ENCODE data around the gene RGCC. TPM values are rescaled to one million over a fixed set of nuclear protein-coding genes. Genes with fewer than 3 reads are reported as not detected.

The RGCC gene
- polyA plus RNA-seq, 2 of the 4 experiments (the other 2 are of a cell fraction) = 0.43 to 1.3 TPM

- no peak for TF ChIP-seq CTCF (IDR thresholded peaks at IDR 0.05)
Observed at GRCh38 chr13:41434831-41435520, 22.4 kb upstream of the RGCC start (continued).

GRCh38 chr13:41443969-41444368 is 13.4 kb upstream of the RGCC start:
- TF ChIP-seq GATA3 (IDR thresholded peaks at IDR 0.05; ENCODE audit: borderline replicate concordance) = no peak
- TF ChIP-seq TP53 (CRISPR knock-in tag; IDR thresholded peaks at IDR 0.05) = no peak
- no peak for TF ChIP-seq HDAC2 (IDR thresholded peaks at IDR 0.05)
- TF ChIP-seq PHF8 (IDR thresholded peaks at IDR 0.05; ENCODE audit: borderline replicate concordance, low read depth) = no peak
- no peak for TF ChIP-seq FOSL2 (IDR thresholded peaks at IDR 0.05)
- TF ChIP-seq FOSL2 (CRISPR knock-in tag; IDR thresholded peaks at IDR 0.05) = no peak
- TF ChIP-seq REST (IDR thresholded peaks at IDR 0.05) = no peak
- no peak for TF ChIP-seq ZNF302 (CRISPR knock-in tag; IDR thresholded peaks at IDR 0.05)
- TF ChIP-seq HOXA7 (CRISPR knock-in tag; IDR thresholded peaks at IDR 0.05) = no peak
- TF ChIP-seq, protein P1, sequence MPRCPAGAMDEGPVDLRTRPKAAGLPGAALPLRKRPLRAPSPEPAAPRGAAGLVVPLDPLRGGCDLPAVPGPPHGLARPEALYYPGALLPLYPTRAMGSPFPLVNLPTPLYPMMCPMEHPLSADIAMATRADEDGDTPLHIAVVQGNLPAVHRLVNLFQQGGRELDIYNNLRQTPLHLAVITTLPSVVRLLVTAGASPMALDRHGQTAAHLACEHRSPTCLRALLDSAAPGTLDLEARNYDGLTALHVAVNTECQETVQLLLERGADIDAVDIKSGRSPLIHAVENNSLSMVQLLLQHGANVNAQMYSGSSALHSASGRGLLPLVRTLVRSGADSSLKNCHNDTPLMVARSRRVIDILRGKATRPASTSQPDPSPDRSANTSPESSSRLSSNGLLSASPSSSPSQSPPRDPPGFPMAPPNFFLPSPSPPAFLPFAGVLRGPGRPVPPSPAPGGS (IDR thresholded peaks at IDR 0.05) = no peak
- H3K4me1 ChIP-seq = no peaks in the 10 kb centered on the region
- H3K9me3 ChIP-seq = no peaks in the 10 kb centered on the region; the same call in 2 of the 3 replicates
- ChIA-PET CTCF (no interaction called here), POLR2A (no interaction called here)
- H3K4me3 ChIP-seq = no peak overlapping the region
- H3K4me2 ChIP-seq = no peak overlapping the region
- no peak overlapping the region for H3K27ac ChIP-seq
- FAIRE-seq (no peak), ATAC-seq (no peak), DNase-seq (ENCODE audit: low read depth in 1 of 2, low spot score in 1 of 2) (no peak)
- WGBS (ENCODE audit: missing lambda C conversion rate) = 17% methylated on average over 5 of the region's 5 CpGs

DNA sequence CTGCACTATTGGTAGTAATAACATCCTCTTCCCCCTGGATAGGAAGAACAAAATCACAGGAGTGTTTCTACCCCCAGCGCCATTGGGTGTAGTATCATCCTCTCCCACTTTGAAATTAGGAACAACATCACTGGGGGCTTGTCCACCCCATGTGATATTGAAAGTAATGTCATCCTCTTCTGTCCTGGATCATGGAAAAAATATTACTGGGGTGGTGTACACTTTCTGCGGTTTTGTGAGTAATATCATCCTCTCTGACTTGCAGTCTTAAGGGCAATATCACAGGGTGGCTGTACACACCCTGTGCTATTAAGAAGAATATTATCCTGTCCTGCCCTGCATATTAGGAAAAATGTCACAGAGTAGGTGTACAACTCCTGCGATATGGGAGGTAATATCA is 4.9 kb upstream of the RGCC start:
- H3K9me3 ChIP-seq = no peaks in the 10 kb centered on the region; the same call in 2 of the 3 replicates

More for the DNA sequence above, 4.9 kb upstream of the RGCC start:
- no peak for TF ChIP-seq SMC3 (IDR thresholded peaks at IDR 0.05)
- no peak for TF ChIP-seq FOXS1 (CRISPR knock-in tag; IDR thresholded peaks at IDR 0.05)
- TF ChIP-seq TP53 (CRISPR knock-in tag; IDR thresholded peaks at IDR 0.05) = no peak
- TF ChIP-seq, protein P2, sequence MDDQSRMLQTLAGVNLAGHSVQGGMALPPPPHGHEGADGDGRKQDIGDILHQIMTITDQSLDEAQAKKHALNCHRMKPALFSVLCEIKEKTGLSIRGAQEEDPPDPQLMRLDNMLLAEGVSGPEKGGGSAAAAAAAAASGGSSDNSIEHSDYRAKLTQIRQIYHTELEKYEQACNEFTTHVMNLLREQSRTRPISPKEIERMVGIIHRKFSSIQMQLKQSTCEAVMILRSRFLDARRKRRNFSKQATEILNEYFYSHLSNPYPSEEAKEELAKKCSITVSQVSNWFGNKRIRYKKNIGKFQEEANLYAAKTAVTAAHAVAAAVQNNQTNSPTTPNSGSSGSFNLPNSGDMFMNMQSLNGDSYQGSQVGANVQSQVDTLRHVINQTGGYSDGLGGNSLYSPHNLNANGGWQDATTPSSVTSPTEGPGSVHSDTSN (IDR thresholded peaks at IDR 0.05) = no peak
- POLR2A ChIA-PET = no interaction called here
- no peak overlapping the region for H3K27ac ChIP-seq
- CTCF ChIA-PET = no interaction called here
- FAIRE-seq = no peak
- H3K4me2 ChIP-seq = no peak overlapping the region
- WGBS (ENCODE audit: missing lambda C conversion rate) = 45% methylated on average over 3 of the region's 3 CpGs
- no peaks in the 10 kb centered on the region for H3K4me1 ChIP-seq
- H3K4me3 ChIP-seq = no peak overlapping the region
- 0 out of 6 replicates have a peak, but pooled peaks of 1 of the 2 experiments have one; percentile 40 for ATAC-seq
- no peak for DNase-seq (ENCODE audit: low read depth in 1 of 2, low spot score in 1 of 2)
